ENCODE results near the gene VTCN1.

The VTCN1 gene

GRCh38 chr1:117215019-117215418 lies 4.3 kb upstream of the VTCN1 start:
- DNase-seq (ENCODE audit: insufficient read length, low spot score) (no peak), FAIRE-seq (no peak)
- TF ChIP-seq POU2F2 (IDR thresholded peaks at IDR 0.05; ENCODE audit: low read depth, low read length) (no peak), POLR2A (IDR thresholded peaks at IDR 0.05; ENCODE audit: low read depth, low read length) (no peak), SPI1 (IDR thresholded peaks at IDR 0.05; ENCODE audit: low read depth, low read length) (no peak), TAF1 (IDR thresholded peaks at IDR 0.05; ENCODE audit: low read depth, low read length) (no peak), POLR2AphosphoS5 (IDR thresholded peaks at IDR 0.05; ENCODE audit: low read depth, low read length) (no peak), PAX5 (IDR thresholded peaks at IDR 0.05; ENCODE audit: insufficient read depth, low read length, severe bottlenecking) (no peak)

GRCh38 chr1:117213046-117213445 lies 2.3 kb upstream of the VTCN1 start:
- FAIRE-seq (no peak), DNase-seq (ENCODE audit: insufficient read length, low spot score) (no peak)
- TF ChIP-seq TAF1 (IDR thresholded peaks at IDR 0.05; ENCODE audit: low read depth, low read length) (no peak), POLR2AphosphoS5 (IDR thresholded peaks at IDR 0.05; ENCODE audit: low read depth, low read length) (no peak), POU2F2 (IDR thresholded peaks at IDR 0.05; ENCODE audit: low read depth, low read length) (no peak), POLR2A (IDR thresholded peaks at IDR 0.05; ENCODE audit: low read depth, low read length) (no peak), SPI1 (IDR thresholded peaks at IDR 0.05; ENCODE audit: low read depth, low read length) (no peak), PAX5 (IDR thresholded peaks at IDR 0.05; ENCODE audit: insufficient read depth, low read length, severe bottlenecking) (no peak)

DNA sequence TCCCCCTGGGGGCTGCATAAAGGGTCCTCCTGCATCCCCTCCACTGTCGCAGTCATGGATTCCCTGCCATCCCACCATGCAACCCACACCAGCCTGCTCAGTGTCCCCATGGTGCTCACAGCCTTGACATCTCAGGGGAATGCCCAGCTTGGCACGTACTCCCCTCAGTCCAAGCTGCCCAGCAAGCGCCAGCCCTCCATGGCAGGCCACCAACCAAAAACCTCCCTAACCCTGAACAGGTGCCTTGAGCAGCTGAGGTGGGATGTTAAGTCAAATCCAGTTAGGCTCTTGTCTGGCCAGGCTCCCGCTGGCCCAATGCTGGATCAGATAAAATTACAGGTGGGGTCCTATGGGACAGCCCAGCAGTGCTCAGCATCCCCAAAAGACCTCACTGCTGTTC lies 341 bp downstream of the VTCN1 start:
- DNase-seq (ENCODE audit: insufficient read length, low spot score), result no peak
- FAIRE-seq, result no peak

GRCh38 chr1:117209094-117209493 lies 1.6 kb downstream of the VTCN1 start:
- FAIRE-seq (no peak), DNase-seq (ENCODE audit: insufficient read length, low spot score) (no peak)
- TF ChIP-seq TAF1 (IDR thresholded peaks at IDR 0.05; ENCODE audit: low read depth, low read length) (no peak), SPI1 (IDR thresholded peaks at IDR 0.05; ENCODE audit: low read depth, low read length) (no peak), POLR2A (IDR thresholded peaks at IDR 0.05; ENCODE audit: low read depth, low read length) (no peak), POU2F2 (IDR thresholded peaks at IDR 0.05; ENCODE audit: low read depth, low read length) (no peak), POLR2AphosphoS5 (IDR thresholded peaks at IDR 0.05; ENCODE audit: low read depth, low read length) (no peak), PAX5 (IDR thresholded peaks at IDR 0.05; ENCODE audit: insufficient read depth, low read length, severe bottlenecking) (no peak)

More for the DNA sequence above, 341 bp downstream of the VTCN1 start:
- TF ChIP-seq TAF1 (IDR thresholded peaks at IDR 0.05; ENCODE audit: low read depth, low read length) (no peak), PAX5 (IDR thresholded peaks at IDR 0.05; ENCODE audit: insufficient read depth, low read length, severe bottlenecking) (no peak), POLR2AphosphoS5 (IDR thresholded peaks at IDR 0.05; ENCODE audit: low read depth, low read length) (no peak), SPI1 (IDR thresholded peaks at IDR 0.05; ENCODE audit: low read depth, low read length) (no peak), POU2F2 (IDR thresholded peaks at IDR 0.05; ENCODE audit: low read depth, low read length) (no peak), POLR2A (IDR thresholded peaks at IDR 0.05; ENCODE audit: low read depth, low read length) (no peak)

- TF ChIP-seq POLR2AphosphoS5 (IDR thresholded peaks at IDR 0.05; ENCODE audit: low read depth, low read length) (no peak), TAF1 (IDR thresholded peaks at IDR 0.05; ENCODE audit: low read depth, low read length) (no peak), POU2F2 (IDR thresholded peaks at IDR 0.05; ENCODE audit: low read depth, low read length) (no peak), SPI1 (IDR thresholded peaks at IDR 0.05; ENCODE audit: low read depth, low read length) (no peak), POLR2A (IDR thresholded peaks at IDR 0.05; ENCODE audit: low read depth, low read length) (no peak), PAX5 (IDR thresholded peaks at IDR 0.05; ENCODE audit: insufficient read depth, low read length, severe bottlenecking) (no peak)
- DNase-seq (ENCODE audit: insufficient read length, low spot score), result no peak
- no peak for FAIRE-seq
These were observed 2.1 kb downstream of the VTCN1 start for GRCh38 chr1:117208580-117208979.

- DNase-seq (ENCODE audit: insufficient read length, low spot score) (no peak), FAIRE-seq (no peak)
- no peak for TF ChIP-seq POLR2A (IDR thresholded peaks at IDR 0.05; ENCODE audit: low read depth, low read length)
- TF ChIP-seq TAF1 (IDR thresholded peaks at IDR 0.05; ENCODE audit: low read depth, low read length), result no peak
These were observed 5.4 kb downstream of the VTCN1 start for GRCh38 chr1:117205368-117205767.

GRCh38 chr1:117201808-117202207 lies 8.9 kb downstream of the VTCN1 start:
- FAIRE-seq (no peak), DNase-seq (ENCODE audit: insufficient read length, low spot score) (no peak)
- TF ChIP-seq POLR2A (IDR thresholded peaks at IDR 0.05; ENCODE audit: low read depth, low read length) (no peak), TAF1 (IDR thresholded peaks at IDR 0.05; ENCODE audit: low read depth, low read length) (no peak), PAX5 (IDR thresholded peaks at IDR 0.05; ENCODE audit: insufficient read depth, low read length, severe bottlenecking) (no peak), POU2F2 (IDR thresholded peaks at IDR 0.05; ENCODE audit: low read depth, low read length) (no peak), POLR2AphosphoS5 (IDR thresholded peaks at IDR 0.05; ENCODE audit: low read depth, low read length) (no peak), SPI1 (IDR thresholded peaks at IDR 0.05; ENCODE audit: low read depth, low read length) (no peak)

- DNase-seq (ENCODE audit: insufficient read length, low spot score), result no peak
- TF ChIP-seq POLR2A (IDR thresholded peaks at IDR 0.05; ENCODE audit: low read depth, low read length) (no peak), POU2F2 (IDR thresholded peaks at IDR 0.05; ENCODE audit: low read depth, low read length) (no peak), PAX5 (IDR thresholded peaks at IDR 0.05; ENCODE audit: insufficient read depth, low read length, severe bottlenecking) (no peak), TAF1 (IDR thresholded peaks at IDR 0.05; ENCODE audit: low read depth, low read length) (no peak)
- no peak for FAIRE-seq
These were observed 12.6 kb downstream of the VTCN1 start for GRCh38 chr1:117198097-117198496.

DNA sequence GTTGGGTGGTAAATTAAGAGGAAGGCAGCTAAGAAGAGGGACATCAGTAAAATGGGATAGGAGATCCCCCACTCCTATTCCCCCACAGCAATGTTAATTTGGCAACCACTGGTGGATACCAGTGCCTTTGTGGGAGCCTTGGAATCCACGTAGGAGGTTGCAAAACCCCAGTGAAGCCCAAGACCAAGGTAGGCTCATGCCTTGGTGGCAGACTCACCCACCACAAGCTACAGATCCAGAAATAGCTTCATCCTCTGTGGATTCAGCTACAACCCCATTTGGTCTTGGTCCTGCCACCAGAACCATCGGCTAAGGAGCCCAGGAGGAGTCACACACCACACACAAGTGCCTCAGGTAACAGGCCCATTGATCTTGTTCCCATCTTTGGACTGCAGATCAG lies 21.0 kb downstream of the VTCN1 start:
- DNase-seq (ENCODE audit: insufficient read length, low spot score), result no peak

DNA sequence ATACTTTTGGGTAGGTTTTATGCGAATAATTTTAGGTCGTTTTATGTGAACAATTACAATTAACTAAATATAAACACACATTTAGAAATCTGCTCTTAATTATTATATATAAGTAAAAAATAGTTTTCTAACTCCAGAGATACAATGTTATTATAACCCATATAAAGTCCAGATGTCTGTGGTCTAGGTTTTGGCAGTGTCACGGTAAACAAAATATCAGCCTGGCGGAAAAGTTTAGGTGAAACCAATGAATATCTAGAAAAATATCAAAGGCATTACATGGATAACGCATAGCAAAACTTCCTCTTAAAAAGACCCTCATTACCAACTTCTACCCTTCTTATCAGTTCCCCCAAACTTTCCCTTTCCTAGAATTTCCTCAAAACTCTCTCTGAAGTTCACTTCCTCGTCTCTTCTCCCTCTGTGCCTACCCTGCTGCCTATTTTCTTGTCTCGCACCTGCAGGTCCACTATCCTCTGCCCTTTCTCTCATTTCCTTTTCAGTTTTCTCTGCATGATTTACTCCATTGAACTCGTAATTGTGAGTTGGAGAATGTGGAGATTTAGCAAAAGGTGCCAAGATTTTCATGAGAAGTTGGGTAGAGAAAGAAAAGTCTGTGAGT lies 21.8 kb downstream of the VTCN1 start:
- TF ChIP-seq SPI1 (IDR thresholded peaks at IDR 0.05; ENCODE audit: low read depth, low read length) (no peak), TAF1 (IDR thresholded peaks at IDR 0.05; ENCODE audit: low read depth, low read length) (no peak), POU2F2 (IDR thresholded peaks at IDR 0.05; ENCODE audit: low read depth, low read length) (no peak), POLR2AphosphoS5 (IDR thresholded peaks at IDR 0.05; ENCODE audit: low read depth, low read length) (no peak), POLR2A (IDR thresholded peaks at IDR 0.05; ENCODE audit: low read depth, low read length) (no peak), PAX5 (IDR thresholded peaks at IDR 0.05; ENCODE audit: insufficient read depth, low read length, severe bottlenecking) (no peak)
- no peak for DNase-seq (ENCODE audit: insufficient read length, low spot score)
- FAIRE-seq, result no peak

More for the DNA sequence above, 21.0 kb downstream of the VTCN1 start:
- FAIRE-seq, result no peak
- TF ChIP-seq POLR2AphosphoS5 (IDR thresholded peaks at IDR 0.05; ENCODE audit: low read depth, low read length) (no peak), TAF1 (IDR thresholded peaks at IDR 0.05; ENCODE audit: low read depth, low read length) (no peak), POU2F2 (IDR thresholded peaks at IDR 0.05; ENCODE audit: low read depth, low read length) (no peak), PAX5 (IDR thresholded peaks at IDR 0.05; ENCODE audit: insufficient read depth, low read length, severe bottlenecking) (no peak), POLR2A (IDR thresholded peaks at IDR 0.05; ENCODE audit: low read depth, low read length) (no peak), SPI1 (IDR thresholded peaks at IDR 0.05; ENCODE audit: low read depth, low read length) (no peak)
